Measurements from ENCODE around the gene SRSF10. TPM values are rescaled to one million over a fixed set of nuclear protein-coding genes. Genes with fewer than 3 reads are reported as not detected.

Gene SRSF10
- total and polyA plus RNA-seq, 2 experiments from 2014 or later: 196 to 275 TPM

GRCh38 chr1:24020470-24020869 lies 40.3 kb upstream of the SRSF10 start:
- H3K27me3 Mint-ChIP-seq (ENCODE audit: insufficient read depth, low read depth, poor library complexity): peaks cover 10% of the 10 kb centered on the region
- H3K4me3 Mint-ChIP-seq: no peak overlapping the region
- no peak overlapping the region for H3K27ac Mint-ChIP-seq
- Histone ChIP-seq H3K36me3 (ENCODE audit: insufficient read depth) (no peaks in the 10 kb centered on the region), H3K27me3 (ENCODE audit: insufficient read depth) (no peaks in the 10 kb centered on the region), H3K27ac (ENCODE audit: low read depth) (no peak overlapping the region), H3K4me3 (no peak overlapping the region), H2AFZ (no peak overlapping the region), H3F3A (replicated peaks; ENCODE audit: low read depth) (no peaks in the 10 kb centered on the region), H3K4me1 (ENCODE audit: insufficient read depth) (peaks cover 16% of the 10 kb centered on the region; the same call in 1 of the 2 replicates), H3K4me2 (no peak overlapping the region), H3K79me2 (replicated peaks; ENCODE audit: insufficient read depth) (no peaks in the 10 kb centered on the region), H4K20me1 (replicated peaks; ENCODE audit: insufficient read depth) (no peaks in the 10 kb centered on the region), H3K9me2 (ENCODE audit: insufficient read depth) (0 out of 2 replicates have a peak, but pooled peaks cover 4% of the 10 kb centered on the region)
- H3K4me1 Mint-ChIP-seq: peaks cover 21% of the 10 kb centered on the region
- DNase-seq (ENCODE audit: low spot score): no peak
- no peak for TF ChIP-seq ZNF114 (CRISPR knock-in tag; IDR thresholded peaks at IDR 0.05)
- no peak for TF ChIP-seq EZH2phosphoT487 (IDR thresholded peaks at IDR 0.05; ENCODE audit: unreplicated experiment)
- no peak for TF ChIP-seq STAT1 (IDR thresholded peaks at IDR 0.05; ENCODE audit: unreplicated experiment)
- TF ChIP-seq JUNB (IDR thresholded peaks at IDR 0.05; ENCODE audit: unreplicated experiment): no peak
- no peak for TF ChIP-seq ZNF331 (CRISPR knock-in tag; IDR thresholded peaks at IDR 0.05; ENCODE audit: low read depth)
- TF ChIP-seq CREB1 (CRISPR knock-in tag; IDR thresholded peaks at IDR 0.05; ENCODE audit: low read depth): no peak
- TF ChIP-seq ETS1 (IDR thresholded peaks at IDR 0.05): no peak
- no peak for TF ChIP-seq CTCF (conservative IDR thresholded peaks at IDR 0.05; ENCODE audit: low read depth in 2 of 2)
- no peak for TF ChIP-seq NANOG (IDR thresholded peaks at IDR 0.05; ENCODE audit: borderline replicate concordance)
- TF ChIP-seq ZNF462 (CRISPR knock-in tag; IDR thresholded peaks at IDR 0.05): no peak
- TF ChIP-seq POLR2AphosphoS5 (IDR thresholded peaks at IDR 0.05; ENCODE audit: low read depth): no peak
- TF ChIP-seq EZH2 (IDR thresholded peaks at IDR 0.05; ENCODE audit: low read depth, unreplicated experiment): no peak
- no peak for TF ChIP-seq REST (IDR thresholded peaks at IDR 0.05; ENCODE audit: unreplicated experiment)
- no peak for ATAC-seq
- no peaks in the 10 kb centered on the region for H3K9me3 Mint-ChIP-seq
- H3K36me3 Mint-ChIP-seq (ENCODE audit: low read depth): no peaks in the 10 kb centered on the region

Data from GM23338 (cell line).